GM21515 (cell line): ENCODE measurements around the gene SLC44A5.

Experiments used
- ATAC-seq: cut with Tn5 transposase; IDR thresholded peaks from one replicate; pipeline ENCODE4 v1.9.1; 2021; ENCODE audit not compliant: unreplicated experiment

Gene SLC44A5

GRCh38 chr1:75589637-75590036 is 21.3 kb downstream of the SLC44A5 start:
- ATAC-seq: no peak

GRCh38 chr1:75588779-75589475 is 22.0 kb downstream of the SLC44A5 start:
- no peak for ATAC-seq

- ATAC-seq: no peak
These were observed 23.2 kb downstream of the SLC44A5 start for GRCh38 chr1:75587692-75588091.

GRCh38 chr1:75583282-75583681 is 27.6 kb downstream of the SLC44A5 start:
- ATAC-seq: no peak

- no peak for ATAC-seq
These were observed 28.1 kb downstream of the SLC44A5 start for GRCh38 chr1:75582725-75583261.

GRCh38 chr1:75579046-75579445 is 31.9 kb downstream of the SLC44A5 start:
- ATAC-seq: no peak

- ATAC-seq: no peak
These were observed 35.1 kb downstream of the SLC44A5 start for GRCh38 chr1:75575837-75576236.

GRCh38 chr1:75567191-75567590 is 43.7 kb downstream of the SLC44A5 start:
- no peak for ATAC-seq

- ATAC-seq: no peak
These were observed 51.1 kb downstream of the SLC44A5 start for GRCh38 chr1:75559800-75560199.

GRCh38 chr1:75559136-75559535 is 51.8 kb downstream of the SLC44A5 start:
- ATAC-seq: no peak

- ATAC-seq: no peak
These were observed 56.0 kb downstream of the SLC44A5 start for GRCh38 chr1:75554870-75555269.

- no peak for ATAC-seq
These were observed 56.7 kb downstream of the SLC44A5 start for GRCh38 chr1:75554181-75554580.

GRCh38 chr1:75550559-75550958 is 60.4 kb downstream of the SLC44A5 start:
- ATAC-seq: no peak

GRCh38 chr1:75548721-75549480 is 62.0 kb downstream of the SLC44A5 start:
- ATAC-seq: no peak

GRCh38 chr1:75543705-75544104 is 67.2 kb downstream of the SLC44A5 start:
- no peak for ATAC-seq

GRCh38 chr1:75542818-75543570 is 67.9 kb downstream of the SLC44A5 start:
- ATAC-seq: no peak

GRCh38 chr1:75539230-75540116 is 71.4 kb downstream of the SLC44A5 start:
- no peak for ATAC-seq

GRCh38 chr1:75533085-75533484 is 77.8 kb downstream of the SLC44A5 start:
- no peak for ATAC-seq

- no peak for ATAC-seq
These were observed 79.3 kb downstream of the SLC44A5 start for GRCh38 chr1:75531570-75531969.

- no peak for ATAC-seq
These were observed 81.4 kb downstream of the SLC44A5 start for GRCh38 chr1:75529488-75529887.

- no peak for ATAC-seq
These were observed 82.9 kb downstream of the SLC44A5 start for GRCh38 chr1:75528001-75528400.
